Measurements from ENCODE around the gene REV3L.
"Not testable (repeated sequence)": the region's sequence is repeated elsewhere in the genome, so short reads cannot be mapped to it uniquely, and the experiment has no call there.

GRCh38 chr6:111507219-111507618, 24.2 kb upstream of the REV3L start:
- TF ChIP-seq CTCF (conservative IDR thresholded peaks at IDR 0.05 in 1 of 2, IDR thresholded peaks at IDR 0.05 in 1 of 2; ENCODE audit: extremely low read depth in 1 of 2, insufficient read depth in 1 of 2, low read depth in 1 of 2, low read length in 2 of 2); EZH2 (IDR thresholded peaks at IDR 0.05; ENCODE audit: borderline replicate concordance, low read length): not testable (repeated sequence)

Measured in mammary epithelial cell (primary cell).